ENCODE results near the gene MUC2.

GRCh38 chr11:1086171-1087102, 11.8 kb downstream of the MUC2 start:
- TF ChIP-seq CTCF (IDR thresholded peaks at IDR 0.05) (no peak), POLR2A (IDR thresholded peaks at IDR 0.05) (no peak)
